ENCODE measurements around the gene ATR. TPM values are rescaled to one million over a fixed set of nuclear protein-coding genes. Genes with fewer than 3 reads are reported as not detected.

Gene ATR
- total and polyA plus RNA-seq, 10 of the 15 experiments (the other 5 are each of a cell fraction or from before 2014, with no cell fraction given): 21.0 to 41.5 (median 30.1) TPM

DNA sequence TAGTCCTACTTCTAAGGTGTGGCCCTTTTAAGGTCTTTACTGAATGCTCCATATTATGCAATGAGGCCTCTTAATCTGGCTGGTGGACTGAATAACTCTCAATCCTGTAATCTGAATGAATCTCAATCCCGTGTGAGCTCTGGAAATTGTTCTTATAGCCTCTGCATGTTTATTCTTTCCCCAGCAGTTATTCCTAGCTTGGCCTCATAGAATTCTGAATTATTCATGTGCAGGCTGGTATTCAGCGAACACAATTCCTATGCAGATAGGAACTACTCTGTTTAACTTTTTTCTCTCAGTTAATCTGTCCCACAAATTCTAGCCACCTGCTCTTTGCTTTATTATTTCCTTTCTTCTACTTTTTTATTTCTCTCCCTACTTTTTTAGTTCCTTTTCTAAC lies 86.3 kb downstream of the ATR start:
- Histone ChIP-seq H3K4me1 (ENCODE audit: control insufficient read depth, insufficient read depth, low read length) (no peaks in the 10 kb centered on the region), H3K27me3 (replicated peaks in 1 of 2; ENCODE audit: control insufficient read depth in 2 of 2, insufficient read depth in 2 of 2, low read length in 1 of 2) (no peaks in the 10 kb centered on the region), H3K79me2 (ENCODE audit: control insufficient read depth, insufficient read depth, low read length) (no peaks in the 10 kb centered on the region), H2AFZ (ENCODE audit: control insufficient read depth, low read depth, low read length) (no peak overlapping the region), H3K9me3 (replicated peaks; ENCODE audit: control insufficient read depth, insufficient read depth, low read length) (no peaks in the 10 kb centered on the region), H3K9ac (ENCODE audit: control insufficient read depth, insufficient read depth, low read length) (no peak overlapping the region), H3K27ac (ENCODE audit: control insufficient read depth, insufficient read depth) (no peak overlapping the region), H4K20me1 (ENCODE audit: control insufficient read depth, insufficient read depth) (no peaks in the 10 kb centered on the region), H3K4me2 (ENCODE audit: control insufficient read depth, insufficient read depth) (no peak overlapping the region), H3K36me3 (ENCODE audit: control insufficient read depth in 2 of 2, insufficient read depth in 2 of 2, low read length in 1 of 2) (peaks cover 0 to 21% of the 10 kb centered on the region in 2 experiments; a peak in 3 of 4 replicates), H3K4me3 (no peak overlapping the region)
- in situ Hi-C loops (cut with MboI) (no loop called here), intact Hi-C loops (cut with micrococcal nuclease; ENCODE audit: unreplicated experiment) (no loop called here)
- TF ChIP-seq IRF4 (IDR thresholded peaks at IDR 0.05; ENCODE audit: low read depth, low read length): no peak
- no peak for TF ChIP-seq CBFB (IDR thresholded peaks at IDR 0.05; ENCODE audit: low read depth)
- TF ChIP-seq YBX1 (IDR thresholded peaks at IDR 0.05): no peak
- TF ChIP-seq FOXK2 (IDR thresholded peaks at IDR 0.05): no peak
- TF ChIP-seq NFXL1 (IDR thresholded peaks at IDR 0.05; ENCODE audit: borderline replicate concordance): no peak
- TF ChIP-seq, protein P1, sequence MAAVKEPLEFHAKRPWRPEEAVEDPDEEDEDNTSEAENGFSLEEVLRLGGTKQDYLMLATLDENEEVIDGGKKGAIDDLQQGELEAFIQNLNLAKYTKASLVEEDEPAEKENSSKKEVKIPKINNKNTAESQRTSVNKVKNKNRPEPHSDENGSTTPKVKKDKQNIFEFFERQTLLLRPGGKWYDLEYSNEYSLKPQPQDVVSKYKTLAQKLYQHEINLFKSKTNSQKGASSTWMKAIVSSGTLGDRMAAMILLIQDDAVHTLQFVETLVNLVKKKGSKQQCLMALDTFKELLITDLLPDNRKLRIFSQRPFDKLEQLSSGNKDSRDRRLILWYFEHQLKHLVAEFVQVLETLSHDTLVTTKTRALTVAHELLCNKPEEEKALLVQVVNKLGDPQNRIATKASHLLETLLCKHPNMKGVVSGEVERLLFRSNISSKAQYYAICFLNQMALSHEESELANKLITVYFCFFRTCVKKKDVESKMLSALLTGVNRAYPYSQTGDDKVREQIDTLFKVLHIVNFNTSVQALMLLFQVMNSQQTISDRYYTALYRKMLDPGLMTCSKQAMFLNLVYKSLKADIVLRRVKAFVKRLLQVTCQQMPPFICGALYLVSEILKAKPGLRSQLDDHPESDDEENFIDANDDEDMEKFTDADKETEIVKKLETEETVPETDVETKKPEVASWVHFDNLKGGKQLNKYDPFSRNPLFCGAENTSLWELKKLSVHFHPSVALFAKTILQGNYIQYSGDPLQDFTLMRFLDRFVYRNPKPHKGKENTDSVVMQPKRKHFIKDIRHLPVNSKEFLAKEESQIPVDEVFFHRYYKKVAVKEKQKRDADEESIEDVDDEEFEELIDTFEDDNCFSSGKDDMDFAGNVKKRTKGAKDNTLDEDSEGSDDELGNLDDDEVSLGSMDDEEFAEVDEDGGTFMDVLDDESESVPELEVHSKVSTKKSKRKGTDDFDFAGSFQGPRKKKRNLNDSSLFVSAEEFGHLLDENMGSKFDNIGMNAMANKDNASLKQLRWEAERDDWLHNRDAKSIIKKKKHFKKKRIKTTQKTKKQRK (IDR thresholded peaks at IDR 0.05; ENCODE audit: low read depth, low read length): no peak
- TF ChIP-seq, protein P2, sequence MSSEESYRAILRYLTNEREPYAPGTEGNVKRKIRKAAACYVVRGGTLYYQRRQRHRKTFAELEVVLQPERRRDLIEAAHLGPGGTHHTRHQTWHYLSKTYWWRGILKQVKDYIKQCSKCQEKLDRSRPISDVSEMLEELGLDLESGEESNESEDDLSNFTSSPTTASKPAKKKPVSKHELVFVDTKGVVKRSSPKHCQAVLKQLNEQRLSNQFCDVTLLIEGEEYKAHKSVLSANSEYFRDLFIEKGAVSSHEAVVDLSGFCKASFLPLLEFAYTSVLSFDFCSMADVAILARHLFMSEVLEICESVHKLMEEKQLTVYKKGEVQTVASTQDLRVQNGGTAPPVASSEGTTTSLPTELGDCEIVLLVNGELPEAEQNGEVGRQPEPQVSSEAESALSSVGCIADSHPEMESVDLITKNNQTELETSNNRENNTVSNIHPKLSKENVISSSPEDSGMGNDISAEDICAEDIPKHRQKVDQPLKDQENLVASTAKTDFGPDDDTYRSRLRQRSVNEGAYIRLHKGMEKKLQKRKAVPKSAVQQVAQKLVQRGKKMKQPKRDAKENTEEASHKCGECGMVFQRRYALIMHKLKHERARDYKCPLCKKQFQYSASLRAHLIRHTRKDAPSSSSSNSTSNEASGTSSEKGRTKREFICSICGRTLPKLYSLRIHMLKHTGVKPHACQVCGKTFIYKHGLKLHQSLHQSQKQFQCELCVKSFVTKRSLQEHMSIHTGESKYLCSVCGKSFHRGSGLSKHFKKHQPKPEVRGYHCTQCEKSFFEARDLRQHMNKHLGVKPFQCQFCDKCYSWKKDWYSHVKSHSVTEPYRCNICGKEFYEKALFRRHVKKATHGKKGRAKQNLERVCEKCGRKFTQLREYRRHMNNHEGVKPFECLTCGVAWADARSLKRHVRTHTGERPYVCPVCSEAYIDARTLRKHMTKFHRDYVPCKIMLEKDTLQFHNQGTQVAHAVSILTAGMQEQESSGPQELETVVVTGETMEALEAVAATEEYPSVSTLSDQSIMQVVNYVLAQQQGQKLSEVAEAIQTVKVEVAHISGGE (CRISPR knock-in tag; IDR thresholded peaks at IDR 0.05): no peak
- ChIA-PET SMC1A (ENCODE audit: uncharacterized antibody, unreplicated experiment) (interaction anchor here (0.7 to 0.8 kb wide), 2 partner anchors 9 to 20 kb away, joined by 3 read pairs; no protein-coding TSS in a partner anchor), POLR2A (no interaction called here), RAD21 (ENCODE audit: unreplicated experiment) (no interaction called here), CTCF (interaction anchor here (1.4 kb wide), 1 partner anchor 10 kb away, joined by 3 read pairs; no protein-coding TSS in a partner anchor)
- no peak for ATAC-seq
- WGBS (ENCODE audit: insufficient coverage, insufficient replicate concordance, low lambda C conversion rate, missing lambda C conversion rate): 96% methylated on average over 2 of the region's 2 CpGs
- no peak for FAIRE-seq
- no peak for DNase-seq (ENCODE audit: low read depth, low spot score)
- no TSS peak for BruUV-seq (replicated peaks)
